NCI-H82 treated with DMSO at 0.1 percent for 48 hours (cell line): ENCODE results near the gene RAP1GAP2.
"Not testable (repeated sequence)": the region's sequence is repeated elsewhere in the genome, so short reads cannot be mapped to it uniquely, and the experiment has no call there.

Source experiments
- DNase-seq: peaks from one replicate; lab custom pipeline; 2025; ENCODE audit not compliant: unreplicated experiment; lab: John Stamatoyannopoulos, UW

RAP1GAP2 gene

GRCh38 chr17:2964028-2964356 is 167.8 kb downstream of the RAP1GAP2 start:
- no peak for DNase-seq

- DNase-seq, result no peak
Measured at GRCh38 chr17:2964370-2964769, 168.1 kb downstream of the RAP1GAP2 start.

- no peak for DNase-seq
Measured at GRCh38 chr17:2964831-2965230, 168.6 kb downstream of the RAP1GAP2 start.

DNA sequence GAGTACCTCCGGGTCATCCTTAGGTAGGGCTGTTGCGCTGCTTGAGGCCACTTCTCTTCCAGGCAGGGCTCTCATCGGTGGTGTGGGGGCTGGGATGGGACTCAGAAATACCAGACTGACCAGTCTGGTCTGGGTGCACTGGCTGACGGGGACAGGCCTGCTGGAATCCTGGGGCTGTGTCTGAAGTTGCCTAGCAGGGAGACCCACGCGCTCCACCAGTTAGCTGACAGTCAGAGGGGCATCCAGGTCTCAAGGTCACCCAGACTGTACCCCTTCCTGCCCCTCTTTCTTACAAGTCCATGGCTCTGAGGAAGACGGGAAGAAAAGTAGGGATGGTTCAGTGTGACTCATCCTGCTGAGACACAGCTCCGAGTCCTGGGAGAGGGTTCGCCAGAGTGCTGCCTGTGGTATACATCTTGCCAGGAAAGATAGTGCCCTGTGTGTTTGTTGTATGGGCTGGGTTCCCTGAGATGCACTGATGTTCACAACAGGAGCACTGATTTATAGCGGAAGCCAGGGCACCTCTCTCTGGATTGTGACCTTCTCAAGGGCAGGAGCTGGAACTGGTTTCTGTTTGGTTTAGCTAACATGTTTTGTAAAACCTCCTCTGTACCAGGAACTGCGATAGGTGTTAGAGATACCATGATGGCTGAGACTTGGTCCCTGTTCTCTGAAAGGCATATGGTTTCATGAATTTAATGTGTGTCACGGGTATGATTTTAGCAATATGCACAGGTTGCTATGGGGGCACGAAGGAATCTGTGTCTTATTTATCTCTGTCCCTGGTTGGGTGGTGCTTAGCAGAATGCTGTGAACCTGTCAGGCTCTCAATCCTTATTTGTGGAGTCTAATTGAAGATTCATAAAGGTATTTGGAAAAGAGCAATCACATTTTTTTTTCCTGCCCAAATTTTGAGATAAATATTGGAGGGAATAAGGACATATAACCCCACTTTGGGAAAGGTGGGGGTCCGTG is 169.7 kb downstream of the RAP1GAP2 start:
- DNase-seq, result no peak

DNA sequence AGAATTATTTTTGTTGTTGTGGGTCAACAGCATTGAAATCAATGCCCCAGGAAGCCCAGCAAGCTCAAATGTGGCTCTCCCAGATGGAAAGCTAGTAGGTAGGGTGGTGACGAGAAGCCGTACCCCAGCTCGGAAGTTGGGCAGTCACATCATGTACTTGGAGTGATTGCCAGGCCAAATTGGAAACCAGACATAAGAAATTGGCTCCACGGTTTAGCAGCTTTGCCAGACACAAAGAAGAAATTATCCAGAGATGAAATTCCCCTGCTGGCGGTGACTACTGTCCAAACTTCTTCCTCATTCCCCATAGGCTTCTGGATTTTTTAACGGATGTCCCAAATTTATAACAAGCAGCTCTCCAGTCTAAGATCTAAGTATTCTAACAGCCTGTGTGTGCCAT is 171.3 kb downstream of the RAP1GAP2 start:
- DNase-seq, result no peak

- no peak for DNase-seq
Measured at GRCh38 chr17:2971851-2972250, 175.6 kb downstream of the RAP1GAP2 start.

- no peak for DNase-seq
Measured at GRCh38 chr17:2972749-2973148, 176.5 kb downstream of the RAP1GAP2 start.

- no peak for DNase-seq
Measured at GRCh38 chr17:2974347-2974746, 178.1 kb downstream of the RAP1GAP2 start.

DNA sequence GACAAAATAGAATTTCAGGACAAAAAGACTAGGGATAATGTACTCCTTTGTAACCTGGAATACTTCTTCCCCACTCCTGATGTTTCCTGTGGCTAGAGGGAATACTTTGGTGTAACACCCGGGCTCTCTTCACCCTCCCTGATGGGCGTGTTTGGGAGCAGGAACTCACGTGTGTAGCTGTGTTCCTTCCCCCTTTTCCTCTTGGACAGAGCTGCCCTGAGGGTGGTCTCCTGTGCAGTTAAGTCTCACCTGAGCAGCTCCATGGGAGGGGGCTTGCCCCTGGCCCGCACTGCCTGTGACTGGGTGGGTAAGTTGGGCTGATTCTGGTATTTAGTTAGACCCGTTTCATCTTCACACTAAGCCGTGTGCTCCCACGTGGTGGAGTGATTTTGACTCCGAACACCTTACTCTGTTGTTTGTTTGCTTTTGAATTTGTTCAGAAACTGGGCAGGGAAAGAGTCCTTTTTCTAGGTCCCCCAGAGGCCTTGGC is 179.3 kb downstream of the RAP1GAP2 start:
- no peak for DNase-seq

DNA sequence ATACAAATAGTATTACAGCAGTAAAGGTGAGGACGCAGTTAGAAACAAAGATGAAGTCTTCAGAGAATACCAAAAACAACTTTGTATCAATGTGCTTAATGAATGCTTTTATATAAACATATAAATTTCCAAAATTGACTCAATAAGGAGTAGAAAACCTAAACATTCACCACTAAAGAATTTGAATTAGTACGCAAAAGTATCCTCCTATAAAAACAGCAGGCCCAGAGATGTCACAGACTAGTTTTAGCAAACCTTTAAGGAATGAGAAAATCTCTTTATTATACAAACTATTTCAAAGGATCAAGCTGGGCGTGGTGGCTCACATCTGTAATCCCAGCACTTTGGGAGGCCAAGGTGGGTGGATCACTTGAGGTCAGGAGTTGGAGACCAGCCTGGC is 180.9 kb downstream of the RAP1GAP2 start:
- no peak for DNase-seq

DNA sequence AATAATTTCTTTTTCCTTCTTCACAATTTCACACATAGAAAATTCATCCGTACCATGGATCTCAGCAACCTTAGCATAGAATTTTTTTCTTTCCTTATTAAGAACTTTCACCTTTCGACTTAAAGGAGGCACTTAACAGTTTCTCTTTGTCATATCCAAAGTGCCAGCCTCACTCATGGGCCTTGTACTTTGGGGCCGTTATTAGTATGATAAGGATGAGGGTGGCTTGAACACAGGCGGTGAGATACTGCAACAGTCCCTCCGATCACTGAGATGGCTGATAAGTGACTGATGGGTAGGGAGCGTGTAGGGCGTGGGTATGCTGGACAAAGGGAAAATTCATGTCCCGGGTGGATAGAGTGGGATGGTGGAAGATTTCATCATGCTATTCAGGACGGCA is 181.9 kb downstream of the RAP1GAP2 start:
- no peak for DNase-seq

GRCh38 chr17:2978991-2979390 is 182.8 kb downstream of the RAP1GAP2 start:
- DNase-seq, result no peak

GRCh38 chr17:2980211-2980903 is 184.1 kb downstream of the RAP1GAP2 start:
- DNase-seq, result no peak

GRCh38 chr17:2980904-2981246 is 184.6 kb downstream of the RAP1GAP2 start:
- no peak for DNase-seq

GRCh38 chr17:2981325-2981724 is 185.1 kb downstream of the RAP1GAP2 start:
- no peak for DNase-seq

DNA sequence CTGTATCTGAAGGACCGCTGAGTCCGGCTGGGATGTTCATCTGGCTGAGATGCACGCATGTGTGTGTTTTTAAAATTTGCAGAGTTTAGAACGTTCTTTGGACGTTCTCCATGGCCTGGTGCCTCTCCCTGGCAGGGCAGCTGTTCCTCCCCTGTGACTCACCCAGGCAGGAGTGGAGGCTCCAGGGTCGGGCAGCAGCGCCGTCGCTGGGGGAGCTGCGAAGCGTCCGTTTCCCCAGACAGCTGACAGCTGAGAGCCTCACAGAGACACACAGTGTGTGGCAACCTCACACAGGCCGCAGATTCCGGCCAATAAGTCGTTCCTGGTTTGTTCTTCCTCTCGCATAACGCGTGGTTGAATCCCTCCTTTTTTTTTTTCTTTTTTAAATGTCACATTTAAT is 186.6 kb downstream of the RAP1GAP2 start:
- no peak for DNase-seq

GRCh38 chr17:2983255-2983654 is 187.0 kb downstream of the RAP1GAP2 start:
- no peak for DNase-seq

- no peak for DNase-seq
Measured at GRCh38 chr17:2985318-2985717, 189.1 kb downstream of the RAP1GAP2 start.

DNA sequence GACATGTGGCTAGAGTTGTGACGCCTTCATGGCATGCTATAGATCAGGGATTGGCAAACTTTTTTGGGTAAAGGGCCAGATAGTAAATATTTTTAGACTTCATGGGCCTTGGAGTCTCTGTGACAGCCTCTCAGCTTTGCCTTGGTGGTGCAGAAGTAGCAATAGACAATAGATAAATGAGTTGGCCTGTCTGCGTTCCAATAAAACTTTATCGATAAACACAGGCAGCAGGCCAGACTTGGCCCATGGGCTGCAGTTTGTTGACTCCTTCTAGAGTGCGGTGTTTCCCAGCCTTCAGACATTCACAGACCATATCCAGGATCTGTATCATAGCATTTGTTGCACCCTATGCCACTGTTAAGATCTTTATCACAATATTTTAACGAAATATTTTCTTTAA is 190.7 kb downstream of the RAP1GAP2 start:
- no peak for DNase-seq

GRCh38 chr17:2989396-2989795 is 193.2 kb downstream of the RAP1GAP2 start:
- DNase-seq, result not testable (repeated sequence)

DNA sequence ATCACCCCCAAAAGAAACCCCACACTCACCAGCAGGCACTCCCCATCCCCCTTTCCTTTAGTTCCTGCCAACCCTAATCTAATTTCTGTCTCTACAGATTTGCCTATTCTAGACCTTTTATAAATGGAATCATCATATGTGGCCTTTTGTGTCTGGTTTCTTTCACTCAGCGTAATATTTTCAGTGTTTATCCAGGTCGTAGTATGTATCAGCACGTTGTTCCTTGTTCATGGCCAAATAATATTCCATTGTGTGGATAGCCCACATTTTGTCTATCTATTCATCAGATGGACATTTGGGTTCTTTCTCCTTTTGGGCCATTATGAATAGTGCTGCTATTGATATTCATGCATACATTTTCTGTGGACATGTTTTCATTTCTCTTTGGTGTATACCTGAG is 193.6 kb downstream of the RAP1GAP2 start:
- no peak for DNase-seq

- DNase-seq, result no peak
Measured at GRCh38 chr17:2990396-2990795, 194.2 kb downstream of the RAP1GAP2 start.
